HepG2 (cell line): ENCODE measurements around the gene URGCP. TPM values are rescaled to one million over a fixed set of nuclear protein-coding genes. Genes with fewer than 3 reads are reported as not detected.
A peak's percentile ranks its signal among the peaks of the same experiment; 100 is the strongest.

Source experiments
- BCL3 ChIP-seq: sonication (generic); formaldehyde crosslinking; IDR thresholded peaks from 2 replicates; pipeline ENCODE4 v1.5.1; 2020; ENCODE audit warnings: mild to moderate bottlenecking, missing genetic modification reagents, moderate library complexity
- HCFC1 ChIP-seq: fragments of 150-350 bp; IDR thresholded peaks from 2 replicates; pipeline ENCODE4 v1.6.1; 2014; ENCODE audit warnings: low read depth, low read length
- KDM2A ChIP-seq: sonication (generic); formaldehyde crosslinking; IDR thresholded peaks from 2 replicates; pipeline ENCODE4 v1.4.0; 2020; ENCODE audit warnings: low read depth, missing genetic modification reagents, borderline replicate concordance
- NR2C2 ChIP-seq: sonication (generic); formaldehyde crosslinking; IDR thresholded peaks from 2 replicates; pipeline ENCODE4 v1.4.0; 2020; ENCODE audit warnings: missing genetic modification reagents, mild to moderate bottlenecking, moderate library complexity, borderline replicate concordance
- PRPF4 ChIP-seq: fragments of 200-400 bp; formaldehyde crosslinking; IDR thresholded peaks from 2 replicates; pipeline ENCODE4 v1.6.1; 2016; ENCODE audit warnings: low read length, low read depth; ENCODE audit not compliant: poor library complexity, severe bottlenecking
- SIX4 ChIP-seq: sonication (generic); formaldehyde crosslinking; IDR thresholded peaks from 2 replicates; pipeline ENCODE4 v1.4.0; 2020; ENCODE audit warnings: missing genetic modification reagents
- SMC3 ChIP-seq: IDR thresholded peaks from 2 replicates; pipeline ENCODE4 v1.6.1; 2011; ENCODE audit warnings: low read length, improper control_type of control experiment
- THRA ChIP-seq: sonication (generic); formaldehyde crosslinking; IDR thresholded peaks from 2 replicates; pipeline ENCODE4 v1.4.0; 2020; ENCODE audit warnings: missing genetic modification reagents, borderline replicate concordance
- TMF1 ChIP-seq: sonication (generic); formaldehyde crosslinking; IDR thresholded peaks from 2 replicates; pipeline ENCODE4 v1.8.1; 2022; ENCODE audit warnings: low read depth, missing genetic modification reagents
- TRIM22 ChIP-seq: fragments of 450-650 bp; IDR thresholded peaks from 2 replicates; pipeline ENCODE4 v1.6.1; 2017
- TRIM24 ChIP-seq: sonication (generic); formaldehyde crosslinking; IDR thresholded peaks from 2 replicates; pipeline ENCODE4 v1.8.0; 2022; ENCODE audit warnings: mild to moderate bottlenecking, missing genetic modification reagents
- ZBTB46 ChIP-seq: sonication (generic); formaldehyde crosslinking; IDR thresholded peaks from 2 replicates; pipeline ENCODE4 v1.4.0; 2020; ENCODE audit warnings: mild to moderate bottlenecking, missing genetic modification reagents, borderline replicate concordance
- ZC3H13 ChIP-seq: sonication (generic); formaldehyde crosslinking; IDR thresholded peaks from 2 replicates; pipeline ENCODE4 v1.8.1; 2023; ENCODE audit warnings: mild to moderate bottlenecking, missing genetic modification reagents, moderate library complexity
- ZNF224 ChIP-seq: sonication (generic); formaldehyde crosslinking; IDR thresholded peaks from 2 replicates; pipeline ENCODE4 v1.5.0; 2020; ENCODE audit warnings: mild to moderate bottlenecking, missing genetic modification reagents
- ZNF296 ChIP-seq: sonication (generic); formaldehyde crosslinking; conservative IDR thresholded peaks from 2 replicates; pipeline ENCODE4 v1.5.0; 2020; ENCODE audit warnings: mild to moderate bottlenecking, missing genetic modification reagents
- ZNF513 ChIP-seq: sonication (generic); formaldehyde crosslinking; conservative IDR thresholded peaks from 2 replicates; pipeline ENCODE4 v1.5.0; 2020; ENCODE audit warnings: missing genetic modification reagents
- ZNF570 ChIP-seq: sonication (generic); formaldehyde crosslinking; IDR thresholded peaks from 2 replicates; pipeline ENCODE4 v1.4.0; 2020; ENCODE audit warnings: mild to moderate bottlenecking, missing genetic modification reagents, borderline replicate concordance
- ZNF672 ChIP-seq: sonication (generic); formaldehyde crosslinking; IDR thresholded peaks from 2 replicates; pipeline ENCODE4 v1.8.1; 2022; ENCODE audit warnings: missing genetic modification reagents
- ZNF772 ChIP-seq: sonication (generic); formaldehyde crosslinking; IDR thresholded peaks from 2 replicates; pipeline ENCODE4 v1.5.0; 2020; ENCODE audit warnings: mild to moderate bottlenecking, missing genetic modification reagents
- polyA plus RNA-seq, 8 experiments: library from polyadenylated mRNA; depleted of rRNA in 3 of 8; stranded (reverse) in 7 of 8; unstranded in 1 of 8; fragments of >200 nt; fragmentation: Illumina TruSeq in 4 of 8; extraction: Trizol in 4 of 8; gene quantifications; 2 replicates each; pipeline versions ENCODE4 v1.2.1 to v1.2.3, GENCODE V29; 2011 to 2016; ENCODE audit warnings: low read depth in 4 of 8, missing spikeins in 1 of 8, mixed read lengths in 1 of 8; ENCODE audit not compliant: insufficient read depth in 1 of 8
- total RNA-seq, 5 experiments: library from RNA; depleted of rRNA; stranded (reverse); fragments of >200 nt; fragmentation: Illumina TruSeq; extraction: Trizol; gene quantifications; 2 replicates each; pipeline ENCODE4 v1.2.3, GENCODE V29; 2016; ENCODE audit warnings: low read depth in 1 of 5
- TF ChIP-seq, protein P1 (sequence below): sonication (generic); formaldehyde crosslinking; IDR thresholded peaks from 2 replicates; pipeline ENCODE4 v1.9.0; 2021; ENCODE audit warnings: missing genetic modification reagents, mild to moderate bottlenecking, borderline replicate concordance

URGCP gene
- total and polyA plus RNA-seq, 2 of the 13 experiments (the other 11 are each of a cell fraction or from before 2014, with no cell fraction given): 22.3 to 25.8 TPM

- TF ChIP-seq KDM2A (CRISPR knock-in tag) (peak; percentile 56; the same call in 1 of the 2 replicates), ZC3H13 (CRISPR knock-in tag) (no peak), ZNF570 (CRISPR knock-in tag) (no peak), SMC3 (peak; percentile 19; the same call in 1 of the 2 replicates), THRA (CRISPR knock-in tag) (peak; percentile 71; the same call in 1 of the 2 replicates), ZNF513 (CRISPR knock-in tag) (no peak), PRPF4 (no peak), TMF1 (CRISPR knock-in tag) (no peak), TRIM24 (CRISPR knock-in tag) (no peak), ZBTB46 (CRISPR knock-in tag) (no peak), BCL3 (CRISPR knock-in tag) (no peak), HCFC1 (0 out of 2 replicates have a peak, but pooled peaks have one; percentile 13), SIX4 (CRISPR knock-in tag) (peak; percentile 23; the same call in 1 of the 2 replicates), ZNF672 (CRISPR knock-in tag) (no peak), TRIM22 (no peak), ZNF224 (CRISPR knock-in tag) (no peak), ZNF296 (CRISPR knock-in tag) (peak; percentile 74; the same call in 1 of the 2 replicates), NR2C2 (CRISPR knock-in tag) (peak; percentile 85), ZNF772 (CRISPR knock-in tag) (peak; percentile 79)
- TF ChIP-seq, protein P1, sequence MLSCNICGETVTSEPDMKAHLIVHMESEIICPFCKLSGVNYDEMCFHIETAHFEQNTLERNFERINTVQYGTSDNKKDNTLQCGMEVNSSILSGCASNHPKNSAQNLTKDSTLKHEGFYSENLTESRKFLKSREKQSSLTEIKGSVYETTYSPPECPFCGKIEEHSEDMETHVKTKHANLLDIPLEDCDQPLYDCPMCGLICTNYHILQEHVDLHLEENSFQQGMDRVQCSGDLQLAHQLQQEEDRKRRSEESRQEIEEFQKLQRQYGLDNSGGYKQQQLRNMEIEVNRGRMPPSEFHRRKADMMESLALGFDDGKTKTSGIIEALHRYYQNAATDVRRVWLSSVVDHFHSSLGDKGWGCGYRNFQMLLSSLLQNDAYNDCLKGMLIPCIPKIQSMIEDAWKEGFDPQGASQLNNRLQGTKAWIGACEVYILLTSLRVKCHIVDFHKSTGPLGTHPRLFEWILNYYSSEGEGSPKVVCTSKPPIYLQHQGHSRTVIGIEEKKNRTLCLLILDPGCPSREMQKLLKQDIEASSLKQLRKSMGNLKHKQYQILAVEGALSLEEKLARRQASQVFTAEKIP (CRISPR knock-in tag): no peak
Measured at GRCh38 chr7:43905209-43905946, 1.0 kb downstream of the URGCP start (continued).
